ENCODE measurements around the gene MPZL1.

MPZL1 gene

DNA sequence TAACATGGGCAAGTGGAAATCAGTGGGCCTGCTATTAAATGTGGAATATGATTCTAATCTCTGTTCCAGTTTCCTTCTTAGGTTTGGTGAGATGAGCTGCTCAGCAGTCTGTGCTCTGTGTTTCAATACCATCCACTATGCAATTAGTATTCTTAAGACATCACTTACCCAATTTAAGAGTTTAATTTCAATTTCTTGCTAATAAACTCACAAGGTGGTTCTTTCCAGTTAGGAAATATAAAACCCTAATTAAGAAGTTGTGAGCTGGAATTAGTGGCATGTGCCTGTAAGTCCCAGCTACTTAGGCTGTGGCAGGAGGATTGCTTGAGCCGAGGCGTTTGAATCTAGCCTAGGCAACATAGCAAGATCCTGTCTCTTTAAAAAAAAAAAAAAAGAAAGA is 51.7 kb downstream of the MPZL1 start:
- TF ChIP-seq CSDC2 (CRISPR knock-in tag; IDR thresholded peaks at IDR 0.05) (no peak), OSR1 (CRISPR knock-in tag; IDR thresholded peaks at IDR 0.05) (no peak), RARB (CRISPR knock-in tag; IDR thresholded peaks at IDR 0.05) (no peak), BACH2 (CRISPR knock-in tag; IDR thresholded peaks at IDR 0.05; ENCODE audit: borderline replicate concordance) (no peak), ZNF565 (CRISPR knock-in tag; conservative IDR thresholded peaks at IDR 0.05; ENCODE audit: low read depth) (no peak), TCF4 (CRISPR knock-in tag; IDR thresholded peaks at IDR 0.05; ENCODE audit: borderline replicate concordance) (no peak), ZC3H10 (CRISPR knock-in tag; IDR thresholded peaks at IDR 0.05) (no peak), ISL1 (CRISPR knock-in tag; IDR thresholded peaks at IDR 0.05) (no peak), ARNTL (CRISPR knock-in tag; IDR thresholded peaks at IDR 0.05; ENCODE audit: borderline replicate concordance, low read depth) (no peak), ZFP3 (CRISPR knock-in tag; IDR thresholded peaks at IDR 0.05) (no peak)
- TF ChIP-seq, protein P1, sequence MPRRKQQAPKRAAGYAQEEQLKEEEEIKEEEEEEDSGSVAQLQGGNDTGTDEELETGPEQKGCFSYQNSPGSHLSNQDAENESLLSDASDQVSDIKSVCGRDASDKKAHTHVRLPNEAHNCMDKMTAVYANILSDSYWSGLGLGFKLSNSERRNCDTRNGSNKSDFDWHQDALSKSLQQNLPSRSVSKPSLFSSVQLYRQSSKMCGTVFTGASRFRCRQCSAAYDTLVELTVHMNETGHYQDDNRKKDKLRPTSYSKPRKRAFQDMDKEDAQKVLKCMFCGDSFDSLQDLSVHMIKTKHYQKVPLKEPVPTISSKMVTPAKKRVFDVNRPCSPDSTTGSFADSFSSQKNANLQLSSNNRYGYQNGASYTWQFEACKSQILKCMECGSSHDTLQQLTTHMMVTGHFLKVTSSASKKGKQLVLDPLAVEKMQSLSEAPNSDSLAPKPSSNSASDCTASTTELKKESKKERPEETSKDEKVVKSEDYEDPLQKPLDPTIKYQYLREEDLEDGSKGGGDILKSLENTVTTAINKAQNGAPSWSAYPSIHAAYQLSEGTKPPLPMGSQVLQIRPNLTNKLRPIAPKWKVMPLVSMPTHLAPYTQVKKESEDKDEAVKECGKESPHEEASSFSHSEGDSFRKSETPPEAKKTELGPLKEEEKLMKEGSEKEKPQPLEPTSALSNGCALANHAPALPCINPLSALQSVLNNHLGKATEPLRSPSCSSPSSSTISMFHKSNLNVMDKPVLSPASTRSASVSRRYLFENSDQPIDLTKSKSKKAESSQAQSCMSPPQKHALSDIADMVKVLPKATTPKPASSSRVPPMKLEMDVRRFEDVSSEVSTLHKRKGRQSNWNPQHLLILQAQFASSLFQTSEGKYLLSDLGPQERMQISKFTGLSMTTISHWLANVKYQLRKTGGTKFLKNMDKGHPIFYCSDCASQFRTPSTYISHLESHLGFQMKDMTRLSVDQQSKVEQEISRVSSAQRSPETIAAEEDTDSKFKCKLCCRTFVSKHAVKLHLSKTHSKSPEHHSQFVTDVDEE (CRISPR knock-in tag; IDR thresholded peaks at IDR 0.05), result no peak
- ATAC-seq, result no peak

DNA sequence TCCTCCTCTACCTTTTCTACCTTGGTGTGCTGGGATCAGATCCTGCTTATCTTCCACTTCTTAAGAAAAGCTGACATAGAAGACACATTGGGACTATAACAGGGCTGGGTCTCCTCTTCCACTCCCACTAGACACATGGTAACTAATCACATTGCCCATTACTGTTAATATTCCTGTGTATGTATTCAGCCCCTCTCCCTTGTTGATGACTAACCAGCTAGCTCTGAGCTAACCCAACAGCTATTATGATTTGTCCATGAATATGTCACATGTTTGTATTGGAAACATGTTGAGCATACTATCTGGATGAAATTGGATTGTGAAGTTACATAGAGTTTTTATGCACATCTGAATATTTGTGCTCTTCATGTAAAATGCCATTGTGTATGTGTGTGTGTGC is 52.9 kb downstream of the MPZL1 start:
- peak; percentile 62 for ATAC-seq
- TF ChIP-seq SNAI2 (CRISPR knock-in tag; IDR thresholded peaks at IDR 0.05) (no peak), ESRRG (CRISPR knock-in tag; IDR thresholded peaks at IDR 0.05) (no peak), TOX (CRISPR knock-in tag; IDR thresholded peaks at IDR 0.05; ENCODE audit: borderline replicate concordance) (no peak), GLIS3 (CRISPR knock-in tag; IDR thresholded peaks at IDR 0.05) (no peak)

DNA sequence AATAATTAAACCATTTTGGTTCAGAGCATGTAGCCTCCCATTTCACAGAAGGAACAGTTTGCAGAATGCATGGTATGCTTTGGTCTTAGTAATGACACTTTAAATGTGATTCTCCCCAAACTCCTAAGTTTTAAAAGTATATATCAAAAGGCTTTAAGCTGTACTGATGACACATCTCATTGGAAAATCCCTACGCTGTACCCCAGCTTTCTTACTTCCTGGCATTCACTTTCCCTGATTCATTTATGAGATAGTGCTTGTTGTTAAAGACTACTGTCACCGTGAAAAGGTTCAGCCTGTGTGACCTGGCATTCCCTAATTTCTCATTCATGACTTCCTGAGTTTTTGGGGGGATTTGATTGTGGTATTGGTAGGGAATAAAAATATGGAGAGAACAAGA is 53.4 kb downstream of the MPZL1 start:
- ATAC-seq, result no peak; the same call in 2 of the 3 replicates

DNA sequence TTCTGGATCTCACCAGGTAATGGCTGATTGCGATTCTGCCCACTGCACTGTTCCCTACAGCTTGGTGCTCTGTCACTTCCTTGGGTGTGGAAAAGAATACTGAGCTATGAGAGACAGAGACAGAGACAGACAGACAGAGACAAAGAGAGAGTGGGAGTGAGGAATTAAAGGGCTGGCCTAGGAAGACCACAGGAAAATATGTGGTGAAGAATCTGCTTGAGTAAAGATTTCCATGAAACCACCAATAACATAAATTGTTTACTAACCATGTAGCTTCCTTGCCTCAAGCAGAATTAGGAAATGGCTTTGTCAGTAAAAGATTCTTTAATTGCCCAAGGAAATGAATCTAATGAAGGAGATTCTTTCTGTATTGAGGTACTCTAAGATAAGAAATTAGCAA is 54.4 kb downstream of the MPZL1 start:
- TF ChIP-seq, protein P2, sequence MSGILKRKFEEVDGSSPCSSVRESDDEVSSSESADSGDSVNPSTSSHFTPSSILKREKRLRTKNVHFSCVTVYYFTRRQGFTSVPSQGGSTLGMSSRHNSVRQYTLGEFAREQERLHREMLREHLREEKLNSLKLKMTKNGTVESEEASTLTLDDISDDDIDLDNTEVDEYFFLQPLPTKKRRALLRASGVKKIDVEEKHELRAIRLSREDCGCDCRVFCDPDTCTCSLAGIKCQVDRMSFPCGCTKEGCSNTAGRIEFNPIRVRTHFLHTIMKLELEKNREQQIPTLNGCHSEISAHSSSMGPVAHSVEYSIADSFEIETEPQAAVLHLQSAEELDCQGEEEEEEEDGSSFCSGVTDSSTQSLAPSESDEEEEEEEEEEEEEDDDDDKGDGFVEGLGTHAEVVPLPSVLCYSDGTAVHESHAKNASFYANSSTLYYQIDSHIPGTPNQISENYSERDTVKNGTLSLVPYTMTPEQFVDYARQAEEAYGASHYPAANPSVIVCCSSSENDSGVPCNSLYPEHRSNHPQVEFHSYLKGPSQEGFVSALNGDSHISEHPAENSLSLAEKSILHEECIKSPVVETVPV (CRISPR knock-in tag; IDR thresholded peaks at IDR 0.05), result no peak
- TF ChIP-seq CSDC2 (CRISPR knock-in tag; IDR thresholded peaks at IDR 0.05) (no peak), RARB (CRISPR knock-in tag; IDR thresholded peaks at IDR 0.05) (no peak), ZFP30 (CRISPR knock-in tag; IDR thresholded peaks at IDR 0.05) (no peak), GLIS3 (CRISPR knock-in tag; IDR thresholded peaks at IDR 0.05) (no peak), BACH2 (CRISPR knock-in tag; IDR thresholded peaks at IDR 0.05; ENCODE audit: borderline replicate concordance) (no peak), ESRRG (CRISPR knock-in tag; IDR thresholded peaks at IDR 0.05) (no peak)
- TF ChIP-seq, protein P3, sequence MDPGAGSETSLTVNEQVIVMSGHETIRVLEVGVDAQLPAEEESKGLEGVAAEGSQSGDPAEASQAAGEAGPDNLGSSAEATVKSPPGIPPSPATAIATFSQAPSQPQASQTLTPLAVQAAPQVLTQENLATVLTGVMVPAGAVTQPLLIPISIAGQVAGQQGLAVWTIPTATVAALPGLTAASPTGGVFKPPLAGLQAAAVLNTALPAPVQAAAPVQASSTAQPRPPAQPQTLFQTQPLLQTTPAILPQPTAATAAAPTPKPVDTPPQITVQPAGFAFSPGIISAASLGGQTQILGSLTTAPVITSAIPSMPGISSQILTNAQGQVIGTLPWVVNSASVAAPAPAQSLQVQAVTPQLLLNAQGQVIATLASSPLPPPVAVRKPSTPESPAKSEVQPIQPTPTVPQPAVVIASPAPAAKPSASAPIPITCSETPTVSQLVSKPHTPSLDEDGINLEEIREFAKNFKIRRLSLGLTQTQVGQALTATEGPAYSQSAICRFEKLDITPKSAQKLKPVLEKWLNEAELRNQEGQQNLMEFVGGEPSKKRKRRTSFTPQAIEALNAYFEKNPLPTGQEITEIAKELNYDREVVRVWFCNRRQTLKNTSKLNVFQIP (CRISPR knock-in tag; IDR thresholded peaks at IDR 0.05; ENCODE audit: borderline replicate concordance, low read depth), result no peak
- ATAC-seq, result no peak

More for the DNA sequence above, 53.4 kb downstream of the MPZL1 start:
- TF ChIP-seq CSDC2 (CRISPR knock-in tag; IDR thresholded peaks at IDR 0.05), result no peak
- TF ChIP-seq, protein P4, sequence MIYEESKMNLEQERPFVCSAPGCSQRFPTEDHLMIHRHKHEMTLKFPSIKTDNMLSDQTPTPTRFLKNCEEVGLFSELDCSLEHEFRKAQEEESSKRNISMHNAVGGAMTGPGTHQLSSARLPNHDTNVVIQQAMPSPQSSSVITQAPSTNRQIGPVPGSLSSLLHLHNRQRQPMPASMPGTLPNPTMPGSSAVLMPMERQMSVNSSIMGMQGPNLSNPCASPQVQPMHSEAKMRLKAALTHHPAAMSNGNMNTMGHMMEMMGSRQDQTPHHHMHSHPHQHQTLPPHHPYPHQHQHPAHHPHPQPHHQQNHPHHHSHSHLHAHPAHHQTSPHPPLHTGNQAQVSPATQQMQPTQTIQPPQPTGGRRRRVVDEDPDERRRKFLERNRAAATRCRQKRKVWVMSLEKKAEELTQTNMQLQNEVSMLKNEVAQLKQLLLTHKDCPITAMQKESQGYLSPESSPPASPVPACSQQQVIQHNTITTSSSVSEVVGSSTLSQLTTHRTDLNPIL (CRISPR knock-in tag; IDR thresholded peaks at IDR 0.05; ENCODE audit: low read depth), result no peak
- TF ChIP-seq OSR1 (CRISPR knock-in tag; IDR thresholded peaks at IDR 0.05), result no peak
- TF ChIP-seq, protein P1 (CRISPR knock-in tag; IDR thresholded peaks at IDR 0.05), result no peak
- no peak for TF ChIP-seq SNAI2 (CRISPR knock-in tag; IDR thresholded peaks at IDR 0.05)
- no peak for TF ChIP-seq ARNTL (CRISPR knock-in tag; IDR thresholded peaks at IDR 0.05; ENCODE audit: borderline replicate concordance, low read depth)
- no peak for TF ChIP-seq ZNF8 (CRISPR knock-in tag; IDR thresholded peaks at IDR 0.05)
- TF ChIP-seq TOX (CRISPR knock-in tag; IDR thresholded peaks at IDR 0.05; ENCODE audit: borderline replicate concordance), result no peak
- no peak for TF ChIP-seq ISL1 (CRISPR knock-in tag; IDR thresholded peaks at IDR 0.05)
- no peak for TF ChIP-seq BACH2 (CRISPR knock-in tag; IDR thresholded peaks at IDR 0.05; ENCODE audit: borderline replicate concordance)
